HG03108 (cell line): ENCODE results near the gene SORCS3.

ENCODE experiments used
- ATAC-seq: cut with Tn5 transposase; IDR thresholded peaks from one replicate; pipeline ENCODE4 v1.9.1; 2021; ENCODE audit warnings: moderate library complexity; ENCODE audit not compliant: unreplicated experiment

The SORCS3 gene

GRCh38 chr10:104834580-104834979 lies 193.5 kb downstream of the SORCS3 start:
- no peak for ATAC-seq

GRCh38 chr10:104835422-104835821 lies 194.3 kb downstream of the SORCS3 start:
- ATAC-seq: no peak

GRCh38 chr10:104842704-104843103 lies 201.6 kb downstream of the SORCS3 start:
- no peak for ATAC-seq

- ATAC-seq: no peak
Measured at GRCh38 chr10:104844073-104844472, 203.0 kb downstream of the SORCS3 start.

GRCh38 chr10:104850023-104850422 lies 208.9 kb downstream of the SORCS3 start:
- ATAC-seq: no peak

- ATAC-seq: no peak
Measured at GRCh38 chr10:104867966-104868598, 227.0 kb downstream of the SORCS3 start.

- no peak for ATAC-seq
Measured at GRCh38 chr10:104872691-104873090, 231.6 kb downstream of the SORCS3 start.

GRCh38 chr10:104873161-104873560 lies 232.1 kb downstream of the SORCS3 start:
- ATAC-seq: no peak

GRCh38 chr10:104875561-104875960 lies 234.5 kb downstream of the SORCS3 start:
- ATAC-seq: no peak

GRCh38 chr10:104880624-104881398 lies 239.7 kb downstream of the SORCS3 start:
- ATAC-seq: no peak

GRCh38 chr10:104881740-104882139 lies 240.7 kb downstream of the SORCS3 start:
- no peak for ATAC-seq

GRCh38 chr10:104892879-104893617 lies 252.0 kb downstream of the SORCS3 start:
- ATAC-seq: no peak

- no peak for ATAC-seq
Measured at GRCh38 chr10:104893701-104894100, 252.6 kb downstream of the SORCS3 start.

GRCh38 chr10:104894681-104895080 lies 253.6 kb downstream of the SORCS3 start:
- ATAC-seq: no peak

- ATAC-seq: no peak
Measured at GRCh38 chr10:104895541-104895940, 254.5 kb downstream of the SORCS3 start.

- ATAC-seq: no peak
Measured at GRCh38 chr10:104895981-104896380, 254.9 kb downstream of the SORCS3 start.

GRCh38 chr10:104897696-104898095 lies 256.6 kb downstream of the SORCS3 start:
- no peak for ATAC-seq

GRCh38 chr10:104899779-104900178 lies 258.7 kb downstream of the SORCS3 start:
- ATAC-seq: no peak

- ATAC-seq: no peak
Measured at GRCh38 chr10:104903433-104903832, 262.3 kb downstream of the SORCS3 start.

- no peak for ATAC-seq
Measured at GRCh38 chr10:104904753-104905323, 263.7 kb downstream of the SORCS3 start.

GRCh38 chr10:104906112-104906511 lies 265.0 kb downstream of the SORCS3 start:
- ATAC-seq: no peak
